Measurements from ENCODE around the gene EIF2A. TPM values are rescaled to one million over a fixed set of nuclear protein-coding genes. Genes with fewer than 3 reads are reported as not detected.

The EIF2A gene
- total and polyA plus RNA-seq, 9 of the 15 experiments (the other 6 are each of a cell fraction or from before 2014, with no cell fraction given), result 106 to 192 (median 168) TPM

DNA sequence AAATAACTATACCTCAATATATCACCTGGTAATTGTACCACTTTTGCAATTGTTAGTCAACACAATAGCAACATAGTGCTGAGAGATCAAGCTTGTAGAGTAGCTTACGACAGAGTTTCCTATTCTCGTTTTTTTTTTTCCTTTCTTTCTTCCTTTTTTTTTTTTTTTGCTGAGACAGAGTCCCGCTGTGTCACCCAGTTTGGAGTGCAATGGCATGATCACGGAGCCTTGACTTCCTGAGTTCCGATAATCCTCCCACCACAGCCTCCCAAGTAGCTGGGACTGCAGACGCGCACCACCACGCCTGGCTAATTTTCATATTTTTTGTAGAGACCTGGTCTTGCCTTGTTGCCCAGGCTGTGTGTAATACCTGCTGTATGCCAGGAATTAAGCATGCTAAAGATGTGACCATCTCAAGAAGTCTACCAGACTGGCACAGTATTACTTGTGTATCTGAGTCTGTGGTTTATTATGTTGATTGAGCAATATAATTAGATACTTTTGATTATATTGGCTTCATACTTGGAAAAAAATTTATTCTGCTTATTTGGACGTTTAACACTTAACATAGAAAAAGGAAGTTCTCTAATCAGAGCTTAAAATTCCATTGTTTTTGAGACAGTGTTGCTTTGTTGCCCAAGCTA lies 59.5 kb downstream of the EIF2A start (continued):
- TF ChIP-seq FOXK1 (CRISPR knock-in tag; IDR thresholded peaks at IDR 0.05; ENCODE audit: borderline replicate concordance) (no peak), HMGN3 (IDR thresholded peaks at IDR 0.05; ENCODE audit: borderline replicate concordance, extremely low read depth, insufficient read length, low read depth, low read length) (no peak), POLR3G (IDR thresholded peaks at IDR 0.05; ENCODE audit: extremely low read depth, insufficient read length, insufficient replicate concordance) (no peak), DPF2 (IDR thresholded peaks at IDR 0.05) (0 out of 2 replicates have a peak, but pooled peaks have one; percentile 54), CCAR2 (IDR thresholded peaks at IDR 0.05; ENCODE audit: low read depth, low read length) (no peak), NRF1 (conservative IDR thresholded peaks at IDR 0.05 in 1 of 2, IDR thresholded peaks at IDR 0.05 in 1 of 2) (0 out of 4 replicates have a peak, but pooled peaks of 1 of the 2 experiments have one; percentile 31), SRSF1 (IDR thresholded peaks at IDR 0.05; ENCODE audit: low read depth, low read length) (no peak), MYBL2 (IDR thresholded peaks at IDR 0.05; ENCODE audit: low read depth) (no peak), MYBL2 (CRISPR knock-in tag; IDR thresholded peaks at IDR 0.05; ENCODE audit: borderline replicate concordance) (no peak), MED1 (CRISPR knock-in tag; IDR thresholded peaks at IDR 0.05; ENCODE audit: borderline replicate concordance) (no peak), MAFG (tag; conservative IDR thresholded peaks at IDR 0.05) (peak; percentile 59), BACH1 (tag; IDR thresholded peaks at IDR 0.05) (no peak), NFE2L1 (tag; IDR thresholded peaks at IDR 0.05; ENCODE audit: borderline replicate concordance, low read depth) (no peak), NUFIP1 (IDR thresholded peaks at IDR 0.05; ENCODE audit: partially characterized antibody) (no peak), DNMT1 (IDR thresholded peaks at IDR 0.05) (no peak), ETV1 (tag; conservative IDR thresholded peaks at IDR 0.05; ENCODE audit: low read depth) (peak; percentile 57; the same call in 1 of the 2 replicates), GTF2E2 (tag; IDR thresholded peaks at IDR 0.05) (no peak), FOXA3 (CRISPR knock-in tag; conservative IDR thresholded peaks at IDR 0.05 in 1 of 2, IDR thresholded peaks at IDR 0.05 in 1 of 2) (no peak), SMARCA4 (IDR thresholded peaks at IDR 0.05) (peak; percentile 56; the same call in 1 of the 2 replicates)
- TF ChIP-seq, protein P1, sequence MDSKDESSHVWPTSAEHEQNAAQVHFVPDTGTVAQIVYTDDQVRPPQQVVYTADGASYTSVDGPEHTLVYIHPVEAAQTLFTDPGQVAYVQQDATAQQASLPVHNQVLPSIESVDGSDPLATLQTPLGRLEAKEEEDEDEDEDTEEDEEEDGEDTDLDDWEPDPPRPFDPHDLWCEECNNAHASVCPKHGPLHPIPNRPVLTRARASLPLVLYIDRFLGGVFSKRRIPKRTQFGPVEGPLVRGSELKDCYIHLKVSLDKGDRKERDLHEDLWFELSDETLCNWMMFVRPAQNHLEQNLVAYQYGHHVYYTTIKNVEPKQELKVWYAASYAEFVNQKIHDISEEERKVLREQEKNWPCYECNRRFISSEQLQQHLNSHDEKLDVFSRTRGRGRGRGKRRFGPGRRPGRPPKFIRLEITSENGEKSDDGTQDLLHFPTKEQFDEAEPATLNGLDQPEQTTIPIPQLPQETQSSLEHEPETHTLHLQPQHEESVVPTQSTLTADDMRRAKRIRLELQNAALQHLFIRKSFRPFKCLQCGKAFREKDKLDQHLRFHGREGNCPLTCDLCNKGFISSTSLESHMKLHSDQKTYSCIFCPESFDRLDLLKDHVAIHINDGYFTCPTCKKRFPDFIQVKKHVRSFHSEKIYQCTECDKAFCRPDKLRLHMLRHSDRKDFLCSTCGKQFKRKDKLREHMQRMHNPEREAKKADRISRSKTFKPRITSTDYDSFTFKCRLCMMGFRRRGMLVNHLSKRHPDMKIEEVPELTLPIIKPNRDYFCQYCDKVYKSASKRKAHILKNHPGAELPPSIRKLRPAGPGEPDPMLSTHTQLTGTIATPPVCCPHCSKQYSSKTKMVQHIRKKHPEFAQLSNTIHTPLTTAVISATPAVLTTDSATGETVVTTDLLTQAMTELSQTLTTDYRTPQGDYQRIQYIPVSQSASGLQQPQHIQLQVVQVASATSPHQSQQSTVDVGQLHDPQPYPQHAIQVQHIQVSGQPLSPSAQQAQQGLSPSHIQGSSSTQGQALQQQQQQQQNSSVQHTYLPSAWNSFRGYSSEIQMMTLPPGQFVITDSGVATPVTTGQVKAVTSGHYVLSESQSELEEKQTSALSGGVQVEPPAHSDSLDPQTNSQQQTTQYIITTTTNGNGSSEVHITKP (IDR thresholded peaks at IDR 0.05; ENCODE audit: partially characterized antibody), result no peak
- TF ChIP-seq, protein P2, sequence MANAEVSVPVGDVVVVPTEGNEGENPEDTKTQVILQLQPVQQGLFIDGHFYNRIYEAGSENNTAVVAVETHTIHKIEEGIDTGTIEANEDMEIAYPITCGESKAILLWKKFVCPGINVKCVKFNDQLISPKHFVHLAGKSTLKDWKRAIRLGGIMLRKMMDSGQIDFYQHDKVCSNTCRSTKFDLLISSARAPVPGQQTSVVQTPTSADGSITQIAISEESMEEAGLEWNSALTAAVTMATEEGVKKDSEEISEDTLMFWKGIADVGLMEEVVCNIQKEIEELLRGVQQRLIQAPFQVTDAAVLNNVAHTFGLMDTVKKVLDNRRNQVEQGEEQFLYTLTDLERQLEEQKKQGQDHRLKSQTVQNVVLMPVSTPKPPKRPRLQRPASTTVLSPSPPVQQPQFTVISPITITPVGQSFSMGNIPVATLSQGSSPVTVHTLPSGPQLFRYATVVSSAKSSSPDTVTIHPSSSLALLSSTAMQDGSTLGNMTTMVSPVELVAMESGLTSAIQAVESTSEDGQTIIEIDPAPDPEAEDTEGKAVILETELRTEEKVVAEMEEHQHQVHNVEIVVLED (CRISPR knock-in tag; IDR thresholded peaks at IDR 0.05), result no peak
- TF ChIP-seq, protein P3, sequence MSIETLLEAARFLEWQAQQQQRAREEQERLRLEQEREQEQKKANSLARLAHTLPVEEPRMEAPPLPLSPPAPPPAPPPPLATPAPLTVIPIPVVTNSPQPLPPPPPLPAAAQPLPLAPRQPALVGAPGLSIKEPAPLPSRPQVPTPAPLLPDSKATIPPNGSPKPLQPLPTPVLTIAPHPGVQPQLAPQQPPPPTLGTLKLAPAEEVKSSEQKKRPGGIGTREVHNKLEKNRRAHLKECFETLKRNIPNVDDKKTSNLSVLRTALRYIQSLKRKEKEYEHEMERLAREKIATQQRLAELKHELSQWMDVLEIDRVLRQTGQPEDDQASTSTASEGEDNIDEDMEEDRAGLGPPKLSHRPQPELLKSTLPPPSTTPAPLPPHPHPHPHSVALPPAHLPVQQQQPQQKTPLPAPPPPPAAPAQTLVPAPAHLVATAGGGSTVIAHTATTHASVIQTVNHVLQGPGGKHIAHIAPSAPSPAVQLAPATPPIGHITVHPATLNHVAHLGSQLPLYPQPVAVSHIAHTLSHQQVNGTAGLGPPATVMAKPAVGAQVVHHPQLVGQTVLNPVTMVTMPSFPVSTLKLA (conservative IDR thresholded peaks at IDR 0.05), result no peak
